GM12878 (cell line): ENCODE data around the gene SRBD1. TPM values are rescaled to one million over a fixed set of nuclear protein-coding genes. Genes with fewer than 3 reads are reported as not detected.

Experiments
- ATAC-seq: fragments of 200-7000 bp; cut with Tn5 transposase; 3 replicates; pipeline ENCODE4 v1.9.1; 2020; ENCODE audit warnings: mild to moderate bottlenecking, moderate library complexity
- BruUV-seq: library from RNA; stranded (reverse); fragments of 400-500 nt; replicated peaks from 2 replicates; lab custom pipeline; 2021; lab: Mats Ljungman, UMichigan
- CTCF ChIA-PET: fragments of 300-600 bp; sonication (Branson Sonifier 250); formaldehyde crosslinking; extraction: SDS; loops from one replicate; lab custom pipeline; 2021; ENCODE audit warnings: inconsistent platforms; lab: Yijun Ruan, JAX
- POLR2A ChIA-PET: fragments of 350-600 bp; formaldehyde crosslinking; extraction: SDS; loops from one replicate; lab custom pipeline; 2021; ENCODE audit warnings: inconsistent platforms; lab: Charles Lee
- RAD21 ChIA-PET: fragments of 300-600 bp; sonication (Branson Sonifier 250); formaldehyde crosslinking; loops from one replicate; lab custom pipeline; 2023; ENCODE audit warnings: antibody characterized with exemption; ENCODE audit not compliant: unreplicated experiment; lab: Charles Lee
- SMC1A ChIA-PET: fragments of 300-600 bp; sonication (Branson Sonifier 250); formaldehyde crosslinking; loops from one replicate; lab custom pipeline; 2023; ENCODE audit not compliant: unreplicated experiment, uncharacterized antibody; lab: Charles Lee
- DNase-seq: peaks from one replicate; pipeline ENCODE4 v3.0.0-alpha.2; 2011; ENCODE audit warnings: low read depth, low spot score
- FAIRE-seq: peaks from 3 replicates; lab custom pipeline; 2011; peaks lifted over from hg19 to GRCh38; lab: Jason Lieb, UNC
- H2AFZ ChIP-seq: 2 replicates; pipeline ENCODE4 v1.6.0; 2011; ENCODE audit warnings: low read depth, low read length, control low read depth; ENCODE audit not compliant: control insufficient read depth
- H3K27ac ChIP-seq: 2 replicates; pipeline ENCODE4 v1.5.1; 2011; ENCODE audit warnings: control low read depth; ENCODE audit not compliant: control insufficient read depth, insufficient read depth
- H3K27me3 ChIP-seq, 2 experiments: replicated peaks in 1 of 2; 2 replicates each; pipeline versions ENCODE4 v1.6.0 to v1.6.1; 2011; ENCODE audit warnings: low read length in 1 of 2; ENCODE audit not compliant: control insufficient read depth in 2 of 2, insufficient read depth in 2 of 2
- H3K36me3 ChIP-seq, 2 experiments: 2 replicates each; pipeline ENCODE4 v1.5.1; 2011; ENCODE audit warnings: low read length in 1 of 2; ENCODE audit not compliant: control insufficient read depth in 2 of 2, insufficient read depth in 2 of 2
- H3K4me1 ChIP-seq: 2 replicates; pipeline ENCODE4 v1.6.1; 2011; ENCODE audit warnings: mild to moderate bottlenecking, low read length, moderate library complexity, mixed read lengths; ENCODE audit not compliant: control insufficient read depth, insufficient read depth
- H3K4me2 ChIP-seq: 2 replicates; pipeline ENCODE4 v1.6.0; 2011; ENCODE audit warnings: control low read depth; ENCODE audit not compliant: control insufficient read depth, insufficient read depth
- H3K4me3 ChIP-seq: fragments of 200-600 bp; sonication (generic); 2 replicates; pipeline ENCODE4 v1.5.1; 2016
- H3K79me2 ChIP-seq: 2 replicates; pipeline ENCODE4 v1.6.0; 2011; ENCODE audit warnings: low read length; ENCODE audit not compliant: control insufficient read depth, insufficient read depth
- H3K9ac ChIP-seq: 2 replicates; pipeline ENCODE4 v1.8.0; 2011; ENCODE audit warnings: low read length, control low read depth, mixed read lengths; ENCODE audit not compliant: control insufficient read depth, insufficient read depth
- H3K9me3 ChIP-seq: replicated peaks from 3 replicates; pipeline ENCODE4 v1.5.1; 2011; ENCODE audit warnings: mild to moderate bottlenecking, low read length; ENCODE audit not compliant: control insufficient read depth, insufficient read depth
- H4K20me1 ChIP-seq: 2 replicates; pipeline ENCODE4 v1.6.0; 2011; ENCODE audit not compliant: control insufficient read depth, insufficient read depth
- CTCF ChIP-seq, 3 experiments: IDR thresholded peaks in 2 of 3; conservative IDR thresholded peaks in 1 of 3; 2 replicates each; pipeline ENCODE4 v1.5.1; 2011; ENCODE audit warnings: low read depth in 3 of 3, low read length in 3 of 3, mild to moderate bottlenecking in 3 of 3, control low read depth in 2 of 3, moderate library complexity in 2 of 3, inconsistent platforms in 1 of 3, mixed read lengths in 1 of 3; ENCODE audit not compliant: control insufficient read depth in 2 of 3, insufficient read depth in 1 of 3; ENCODE audit errors: extremely low read depth in 1 of 3
- E2F8 ChIP-seq: fragments of 450-650 bp; IDR thresholded peaks from 2 replicates; pipeline ENCODE4 v1.6.1; 2018; ENCODE audit warnings: mild to moderate bottlenecking, low read depth, moderate library complexity; ENCODE audit not compliant: partially characterized antibody
- E4F1 ChIP-seq: fragments of 450-650 bp; IDR thresholded peaks from 2 replicates; pipeline ENCODE4 v1.6.1; 2018; ENCODE audit warnings: borderline replicate concordance, mild to moderate bottlenecking; ENCODE audit not compliant: partially characterized antibody
- IKZF2 ChIP-seq, 2 experiments: fragments of 450-650 bp; IDR thresholded peaks; 2 replicates each; pipeline ENCODE4 v1.6.1; 2017; ENCODE audit warnings: mild to moderate bottlenecking in 2 of 2, moderate library complexity in 2 of 2
- JUNB ChIP-seq: IDR thresholded peaks from 2 replicates; pipeline ENCODE4 v1.6.1; 2016; ENCODE audit warnings: antibody characterized with exemption, mild to moderate bottlenecking
- MTA3 ChIP-seq: IDR thresholded peaks from 2 replicates; pipeline ENCODE4 v1.6.1; 2012; ENCODE audit warnings: low read length, inconsistent platforms, borderline replicate concordance
- POLR2AphosphoS5 ChIP-seq: IDR thresholded peaks from 2 replicates; pipeline ENCODE4 v1.6.1; 2011; ENCODE audit warnings: mild to moderate bottlenecking, low read length, inconsistent platforms
- RAD21 ChIP-seq: IDR thresholded peaks from 2 replicates; pipeline ENCODE4 v1.6.1; 2011; ENCODE audit warnings: mild to moderate bottlenecking, low read depth, low read length, moderate library complexity; ENCODE audit not compliant: insufficient read depth
- SPI1 ChIP-seq: IDR thresholded peaks from 2 replicates; pipeline ENCODE4 v1.6.1; 2011; ENCODE audit warnings: low read depth, mild to moderate bottlenecking, low read length, moderate library complexity, borderline replicate concordance; ENCODE audit not compliant: insufficient read depth
- STAT3 ChIP-seq: IDR thresholded peaks from 2 replicates; pipeline ENCODE4 v1.6.1; 2011; ENCODE audit warnings: low read depth, low read length, improper control_type of control experiment
- TARDBP ChIP-seq: IDR thresholded peaks from 2 replicates; pipeline ENCODE4 v1.6.1; 2016; ENCODE audit warnings: borderline replicate concordance
- TCF12 ChIP-seq: IDR thresholded peaks from 2 replicates; pipeline ENCODE4 v1.6.1; 2011; ENCODE audit warnings: low read depth, mild to moderate bottlenecking, low read length
- TCF7 ChIP-seq: IDR thresholded peaks from 2 replicates; pipeline ENCODE4 v1.6.1; 2014; ENCODE audit warnings: antibody characterized with exemption, borderline replicate concordance
- WGBS: methylation state at CpG from one replicate; pipeline ENCODE4 v1.1.6; 2016; ENCODE audit warnings: low lambda C conversion rate; ENCODE audit not compliant: insufficient replicate concordance, insufficient coverage; ENCODE audit errors: missing lambda C conversion rate; 5-methylcytosine and 5-hydroxymethylcytosine counted together
- in situ Hi-C: fragments of 300-500 bp; cut with MboI; formaldehyde crosslinking; loops from 9 replicates; pipeline ENCODE4 v1.14.3; 2018; ENCODE audit warnings: mixed read lengths
- intact Hi-C: fragments of 100-400 bp; cut with micrococcal nuclease; formaldehyde crosslinking; loops from one replicate; pipeline ENCODE4 v1.14.2; 2022; ENCODE audit not compliant: unreplicated experiment
- polyA plus RNA-seq, 11 experiments: library from polyadenylated mRNA; depleted of rRNA in 4 of 11; unstranded in 6 of 11; stranded (reverse) in 5 of 11; fragments of >200 nt; fragmentation: Nextera tagmentation in 4 of 11; fragmentation: Illumina TruSeq in 1 of 11; extraction: Ambion mirVana in 4 of 11; extraction: Trizol in 1 of 11; gene quantifications; 1 replicate in 1 of 11; 2 replicates in 10 of 11; pipeline versions ENCODE4 v1.2.1 to v1.2.3, GENCODE V29; 2011 to 2016; ENCODE audit warnings: inconsistent platforms in 2 of 11, missing spikeins in 2 of 11, low read depth in 1 of 11
- total RNA-seq, 4 experiments: library from RNA; depleted of rRNA in 3 of 4; stranded (reverse); fragments of >200 nt in 3 of 4; fragmentation: Illumina TruSeq in 1 of 4; extraction: Trizol in 1 of 4; gene quantifications; 2 replicates each; pipeline versions ENCODE4 v1.2.1 to v1.2.3, GENCODE V29; 2013 to 2021

Gene SRBD1
- total and polyA plus RNA-seq, 10 of the 15 experiments (the other 5 are each of a cell fraction or from before 2014, with no cell fraction given), result 9.7 to 33.1 (median 20.1) TPM

- TF ChIP-seq MTA3 (no peak), TARDBP (no peak), POLR2AphosphoS5 (no peak), E4F1 (no peak), STAT3 (no peak), SPI1 (no peak)
These were observed 169.5 kb downstream of the SRBD1 start (continued) for GRCh38 chr2:45441571-45441970.

- intact Hi-C loops, result no loop called here
- FAIRE-seq (peak; percentile 44), DNase-seq (peak; percentile 12), ATAC-seq (peak; percentile 87)
- RAD21 ChIA-PET, result interaction anchor here (0.8 to 2.5 kb wide), 5 partner anchors 54 to 1002 kb away, joined by 3 to 11 read pairs (median 4); no protein-coding TSS in a partner anchor
- POLR2A ChIA-PET, result interaction anchor here (1.4 kb wide), 1 partner anchor 10 kb away, joined by 5 read pairs; no protein-coding TSS in a partner anchor
- BruUV-seq, result TSS peak; percentile 27
- peaks cover 11% of the 10 kb centered on the region for H3K4me1 ChIP-seq
- in situ Hi-C loops, result no loop called here
- no peak overlapping the region for H3K27ac ChIP-seq
- SMC1A ChIA-PET, result interaction anchor here (0.6 to 3.3 kb wide), 13 partner anchors 11 to 819 kb away, joined by 3 to 15 read pairs (median 4); no protein-coding TSS in a partner anchor
- peaks cover 3% of the 10 kb centered on the region; the same call in 1 of the 3 replicates for H3K9me3 ChIP-seq
- no peaks in the 10 kb centered on the region for H3K79me2 ChIP-seq
- H3K4me2 ChIP-seq, result no peak overlapping the region
- H2AFZ ChIP-seq, result no peak overlapping the region
- CTCF ChIA-PET, result interaction anchor here (0.6 to 3.1 kb wide), 15 partner anchors 9 to 795 kb away, joined by 3 to 19 read pairs (median 3); no protein-coding TSS in a partner anchor
- no peaks in the 10 kb centered on the region for H3K27me3 ChIP-seq
- H3K9ac ChIP-seq, result no peak overlapping the region
- H3K36me3 ChIP-seq, result no peaks in the 10 kb centered on the region
- H3K4me3 ChIP-seq, result no peak overlapping the region
- WGBS, result 35% methylated on average over 6 of the region's 6 CpGs
- no peaks in the 10 kb centered on the region for H4K20me1 ChIP-seq
- TF ChIP-seq CTCF (IDR thresholded peaks at IDR 0.05 in 2 of 3, conservative IDR thresholded peaks at IDR 0.05 in 1 of 3; ENCODE audit: control insufficient read depth in 2 of 3, extremely low read depth in 1 of 3, insufficient read depth in 1 of 3, low read depth in 3 of 3, low read length in 3 of 3) (peak in 2 of 3 experiments; percentile 5 to 18; a peak in 2 of 6 replicates), JUNB (no peak), E2F8 (no peak), TCF12 (peak; percentile 71; the same call in 1 of the 2 replicates), TCF7 (no peak), RAD21 (peak; percentile 26; the same call in 1 of the 2 replicates), IKZF2 (IDR thresholded peaks at IDR 0.05) (0 out of 4 replicates have a peak, but pooled peaks of 1 of the 2 experiments have one; percentile 18)
These were observed 171.0 kb downstream of the SRBD1 start for GRCh38 chr2:45439788-45440773.
